GM19328 (cell line): ENCODE results near the gene GOLM1.

Experiments used
- ATAC-seq: cut with Tn5 transposase; IDR thresholded peaks from one replicate; pipeline ENCODE4 v1.9.1; 2021; ENCODE audit warnings: mild to moderate bottlenecking, moderate library complexity; ENCODE audit not compliant: unreplicated experiment

GOLM1 gene

DNA sequence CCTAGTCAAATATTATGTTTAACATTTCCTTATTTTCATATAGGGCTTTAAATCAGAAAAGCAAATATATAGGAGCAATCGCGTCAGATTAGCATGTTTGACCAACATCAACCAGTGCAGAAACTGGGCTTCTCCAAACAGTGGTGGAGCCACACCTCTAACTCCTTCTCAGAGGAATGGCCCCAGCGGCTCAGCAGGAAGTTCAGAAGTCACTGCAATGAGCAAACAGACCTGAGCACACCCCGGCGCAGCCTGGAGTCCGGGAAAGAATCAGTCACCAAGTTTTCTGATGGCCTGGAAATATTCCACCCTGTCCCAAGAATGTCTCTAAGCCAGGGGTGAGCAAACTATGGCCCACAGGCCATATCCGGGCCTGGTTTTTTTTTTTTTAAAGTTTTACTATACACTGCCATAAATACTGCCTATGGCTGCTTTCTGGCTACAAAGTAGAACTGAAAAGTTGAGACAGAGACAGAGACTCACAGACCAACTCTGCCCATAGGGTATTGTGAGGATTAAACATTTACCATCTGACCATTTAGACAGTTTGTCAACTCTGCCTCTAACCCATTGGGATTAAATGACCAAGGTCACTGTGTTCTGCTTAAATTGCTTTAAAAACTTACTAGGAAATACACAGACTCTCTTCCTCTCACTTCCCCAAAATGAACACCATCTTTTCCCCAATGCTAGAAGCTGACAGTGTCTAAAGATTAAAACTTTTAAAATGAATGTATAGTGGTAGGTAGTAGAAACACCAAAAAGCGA is 5.4 kb downstream of the GOLM1 start:
- ATAC-seq, result no peak

DNA sequence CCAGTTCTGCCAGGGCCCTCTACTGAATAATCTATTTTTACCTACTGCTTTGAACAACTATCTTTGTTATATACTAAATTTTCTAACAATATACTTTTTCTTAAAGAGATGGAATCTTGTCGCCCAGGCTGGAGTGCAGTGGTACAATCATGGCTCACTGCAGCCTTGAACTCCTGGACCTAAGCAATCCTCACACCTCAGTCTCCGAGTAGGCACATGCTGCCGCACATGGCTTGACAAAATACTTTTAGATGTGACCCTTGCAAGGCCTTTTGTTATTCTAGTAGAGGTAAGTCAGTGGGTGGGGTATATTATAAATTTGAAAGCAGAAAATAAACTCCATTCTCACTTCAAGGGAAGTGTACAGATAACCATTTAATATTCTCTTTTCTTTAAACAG is 7.9 kb downstream of the GOLM1 start:
- ATAC-seq, result no peak

DNA sequence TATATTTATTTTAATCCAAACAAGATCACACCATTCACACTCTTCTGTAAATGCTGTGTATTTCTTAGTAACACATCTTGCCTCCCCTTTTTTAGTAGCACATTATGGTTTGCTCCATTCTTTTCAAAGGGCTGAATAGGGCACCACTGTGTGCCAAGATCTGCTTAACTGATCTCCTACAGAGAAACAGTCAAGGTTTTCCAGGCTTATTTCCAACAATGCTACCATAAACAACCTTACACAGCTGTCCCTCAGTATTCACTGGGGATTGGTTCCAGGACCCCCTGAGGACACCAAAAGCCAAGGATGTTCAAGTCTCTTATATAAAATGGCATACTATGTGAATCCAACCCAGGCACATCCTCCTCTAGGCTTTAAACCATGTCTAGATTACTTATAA is 16.5 kb downstream of the GOLM1 start:
- no peak for ATAC-seq

- ATAC-seq, result no peak
Observed at GRCh38 chr9:86079865-86080469, 19.4 kb downstream of the GOLM1 start.

GRCh38 chr9:86079421-86079831 is 19.9 kb downstream of the GOLM1 start:
- no peak for ATAC-seq

GRCh38 chr9:86078731-86079130 is 20.6 kb downstream of the GOLM1 start:
- ATAC-seq, result no peak

DNA sequence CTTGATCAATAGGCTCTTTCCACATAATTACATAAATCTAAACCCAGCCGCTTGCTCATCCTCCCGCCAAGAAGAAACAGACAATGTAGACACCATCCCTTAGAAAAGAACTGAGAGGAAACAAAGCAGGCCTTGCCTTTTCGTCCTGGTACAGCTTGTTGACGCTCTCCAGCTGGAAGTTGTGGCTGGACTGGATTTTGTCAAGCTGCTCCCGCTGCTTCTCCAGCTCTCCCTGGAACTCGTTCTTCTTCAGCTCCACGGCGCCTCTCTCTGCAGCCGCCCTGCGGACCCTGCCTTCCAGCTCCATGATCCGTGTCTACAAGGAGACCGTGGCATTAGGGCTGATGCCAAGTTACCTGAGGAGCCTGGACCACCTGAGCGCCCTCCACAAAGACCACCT is 22.1 kb downstream of the GOLM1 start:
- no peak for ATAC-seq

DNA sequence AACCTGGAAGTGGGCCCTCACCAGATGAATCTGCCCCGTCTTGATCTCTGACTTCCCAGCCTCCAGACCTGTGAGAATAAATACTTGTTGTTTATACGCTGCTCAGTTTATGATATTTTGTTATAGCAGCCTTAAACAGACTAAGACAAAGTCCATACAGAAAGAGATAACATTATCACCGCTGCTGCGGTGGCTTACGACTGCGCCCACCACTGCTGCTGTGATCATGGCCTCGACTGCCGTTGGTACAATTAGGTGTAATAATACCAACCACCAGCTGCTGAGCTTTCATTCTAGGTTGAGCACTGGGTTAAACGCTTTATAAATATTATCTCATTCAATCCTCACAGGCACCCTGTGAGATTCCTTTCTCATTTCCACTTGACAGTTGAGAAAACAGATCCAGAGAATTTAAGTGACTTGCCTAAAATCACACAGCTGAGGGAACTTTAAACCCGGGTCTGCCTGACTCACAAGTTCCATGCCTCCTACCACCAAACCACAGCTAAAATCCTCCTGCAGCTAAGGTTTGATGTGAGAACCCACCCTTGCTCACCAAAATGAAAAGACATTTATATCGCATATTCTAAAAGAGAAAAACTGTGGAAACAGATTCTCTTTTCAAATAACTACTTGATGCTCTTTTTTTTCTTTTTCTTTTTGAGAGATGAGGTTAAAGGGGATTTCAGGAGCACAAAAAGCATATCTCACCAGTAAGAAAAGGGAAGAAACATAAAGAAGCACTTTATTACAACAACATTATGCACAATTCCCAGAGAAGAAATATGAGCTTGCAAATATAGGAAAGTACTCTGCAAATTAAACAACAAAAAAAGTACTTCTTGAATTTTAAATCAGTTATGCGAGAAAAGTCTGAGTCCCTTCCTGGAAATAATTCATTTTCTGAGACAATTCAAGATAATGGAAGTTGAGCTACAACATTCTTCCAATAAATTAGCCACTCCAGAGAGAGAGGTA is 23.9 kb downstream of the GOLM1 start:
- no peak for ATAC-seq

DNA sequence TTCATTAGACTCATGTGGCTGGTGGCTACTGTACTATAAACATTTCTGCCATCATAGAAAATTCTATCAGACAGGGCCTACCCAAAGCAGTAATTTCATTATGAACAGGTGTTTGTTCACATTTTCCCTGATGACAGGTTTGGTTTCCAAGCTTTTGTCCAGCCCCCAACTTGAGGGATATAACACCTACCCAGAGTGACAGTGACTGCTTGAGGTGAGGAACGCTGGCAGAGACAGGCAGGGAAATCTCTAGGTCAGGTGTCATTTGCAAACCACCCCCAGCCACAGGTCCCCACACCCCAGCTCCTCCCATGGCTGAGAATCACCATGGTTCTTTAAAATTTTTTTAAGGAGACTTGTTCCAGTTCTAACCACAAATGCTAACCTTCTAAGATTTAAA is 25.5 kb downstream of the GOLM1 start:
- no peak for ATAC-seq

GRCh38 chr9:86072394-86072877 is 26.9 kb downstream of the GOLM1 start:
- no peak for ATAC-seq

GRCh38 chr9:86069206-86069869 is 30.0 kb downstream of the GOLM1 start:
- no peak for ATAC-seq

DNA sequence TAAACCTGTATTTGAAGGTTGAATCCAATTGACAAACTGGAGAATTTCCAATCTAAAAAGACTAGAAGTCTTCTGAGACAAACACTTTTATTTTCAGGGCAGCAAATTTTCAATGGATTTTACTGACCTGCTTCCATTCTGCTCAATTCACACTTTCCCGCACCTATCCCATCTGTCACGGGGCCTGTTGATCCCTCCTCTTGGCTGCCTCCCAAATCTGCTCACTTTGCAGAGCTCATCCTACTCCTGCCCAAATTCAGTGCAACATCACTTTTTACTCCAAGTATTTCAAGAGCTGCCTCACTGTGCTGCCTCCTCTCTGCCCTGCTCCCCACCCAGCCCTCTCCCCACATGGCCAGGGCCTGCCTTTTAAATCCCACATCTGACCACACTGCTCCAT is 35.1 kb downstream of the GOLM1 start:
- ATAC-seq, result no peak

GRCh38 chr9:86062845-86063693 is 36.3 kb downstream of the GOLM1 start:
- ATAC-seq, result no peak

DNA sequence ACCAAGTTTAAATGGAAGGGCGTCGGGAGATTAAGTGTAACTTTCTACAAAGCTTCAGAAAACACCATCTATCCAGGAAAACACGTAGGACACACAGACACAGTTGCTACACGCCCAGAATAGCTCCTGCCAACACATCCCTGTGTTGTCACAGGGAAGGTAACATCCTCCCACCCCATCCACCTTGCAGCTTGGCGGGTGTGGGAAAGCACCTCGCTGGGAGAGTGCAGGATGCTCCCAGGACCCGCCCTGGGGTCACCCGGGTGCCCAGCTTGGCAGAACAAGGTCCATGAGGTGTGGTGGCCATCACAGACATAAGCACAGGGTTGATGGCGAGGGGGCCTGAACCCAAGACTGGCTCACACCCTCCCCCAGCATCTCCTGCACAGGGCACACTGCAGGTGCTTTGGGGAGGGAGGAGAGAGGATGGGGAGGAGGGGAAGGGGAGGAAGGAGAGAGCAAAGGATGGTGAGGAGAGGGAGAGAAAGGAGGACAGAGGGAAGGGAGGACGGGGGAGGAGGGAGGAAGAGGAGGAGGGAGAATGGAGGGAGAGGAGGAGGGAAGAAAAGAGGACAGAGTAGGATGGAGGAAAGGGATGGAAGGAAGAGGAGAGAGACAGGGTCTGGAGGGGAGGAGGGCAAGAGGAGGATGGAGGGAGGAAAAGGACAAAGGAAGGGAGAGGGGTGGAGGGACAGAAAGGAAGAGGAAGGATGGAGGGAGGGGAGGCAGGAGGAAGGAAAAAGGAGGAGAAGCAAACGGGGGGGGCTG is 37.2 kb downstream of the GOLM1 start:
- no peak for ATAC-seq

- ATAC-seq, result no peak
Observed at GRCh38 chr9:86057491-86057890, 41.9 kb downstream of the GOLM1 start.

DNA sequence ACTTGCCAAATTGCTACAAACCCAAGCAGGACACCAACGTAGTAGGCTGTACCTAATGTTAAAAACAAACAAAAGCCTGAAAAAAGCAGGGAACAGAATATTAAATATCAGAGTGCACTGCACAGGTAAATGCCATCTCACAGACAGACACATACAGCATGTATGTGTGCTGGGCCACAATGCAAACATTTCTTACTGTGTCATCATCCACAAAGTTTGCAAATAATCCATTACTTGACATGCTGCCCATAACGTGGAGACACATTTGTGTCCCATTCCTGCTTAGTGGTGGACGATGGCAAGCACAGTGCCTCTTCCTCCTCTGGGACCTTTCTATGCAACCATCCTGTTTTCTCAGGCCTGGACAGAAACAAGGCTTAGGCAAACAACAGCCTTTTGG is 44.7 kb downstream of the GOLM1 start:
- ATAC-seq, result no peak

GRCh38 chr9:86052556-86053468 is 46.5 kb downstream of the GOLM1 start:
- ATAC-seq, result no peak
